NCI-H748 (cell line): ENCODE data around the gene HMGB4.

Experiments
- DNase-seq: peaks from one replicate; lab custom pipeline; 2025; ENCODE audit not compliant: unreplicated experiment; lab: John Stamatoyannopoulos, UW

HMGB4 gene

GRCh38 chr1:33848205-33848937, 15.5 kb upstream of the HMGB4 start:
- DNase-seq, result no peak

- DNase-seq, result no peak
Observed at GRCh38 chr1:33849211-33849610, 14.7 kb upstream of the HMGB4 start.

GRCh38 chr1:33850481-33850880, 13.4 kb upstream of the HMGB4 start:
- no peak for DNase-seq

- DNase-seq, result no peak
Observed at GRCh38 chr1:33852711-33853110, 11.2 kb upstream of the HMGB4 start.

GRCh38 chr1:33853431-33853830, 10.4 kb upstream of the HMGB4 start:
- DNase-seq, result no peak

- no peak for DNase-seq
Observed at GRCh38 chr1:33854091-33854490, 9.8 kb upstream of the HMGB4 start.

- DNase-seq, result no peak
Observed at GRCh38 chr1:33860671-33861070, 3.2 kb upstream of the HMGB4 start.

- no peak for DNase-seq
Observed at GRCh38 chr1:33864460-33865389, 846 bp downstream of the HMGB4 start.

GRCh38 chr1:33866281-33866680, 2.4 kb downstream of the HMGB4 start:
- no peak for DNase-seq

- no peak for DNase-seq
Observed at GRCh38 chr1:33867684-33868083, 3.8 kb downstream of the HMGB4 start.

- DNase-seq, result no peak
Observed at GRCh38 chr1:33872275-33872674, 8.4 kb downstream of the HMGB4 start.

- DNase-seq, result no peak
Observed at GRCh38 chr1:33872683-33873082, 8.8 kb downstream of the HMGB4 start.

GRCh38 chr1:33874636-33875035, 10.8 kb downstream of the HMGB4 start:
- DNase-seq, result no peak

- no peak for DNase-seq
Observed at GRCh38 chr1:33875862-33876261, 12.0 kb downstream of the HMGB4 start.

- DNase-seq, result no peak
Observed at GRCh38 chr1:33876970-33877650, 13.2 kb downstream of the HMGB4 start.

GRCh38 chr1:33878392-33878791, 14.5 kb downstream of the HMGB4 start:
- no peak for DNase-seq

GRCh38 chr1:33880305-33880704, 16.4 kb downstream of the HMGB4 start:
- DNase-seq, result no peak

GRCh38 chr1:33886496-33886895, 22.6 kb downstream of the HMGB4 start:
- DNase-seq, result no peak

GRCh38 chr1:33893147-33893830, 29.4 kb downstream of the HMGB4 start:
- DNase-seq, result no peak

- DNase-seq, result no peak
Observed at GRCh38 chr1:33895396-33895795, 31.5 kb downstream of the HMGB4 start.

GRCh38 chr1:33895976-33896375, 32.1 kb downstream of the HMGB4 start:
- DNase-seq, result no peak
